22Rv1 (cell line): ENCODE data around the gene YTHDF2.

Source experiments
- H3K27ac ChIP-seq: fragments of 450-650 bp; 2 replicates; pipeline ENCODE4 v1.5.1; 2017
- ZFX ChIP-seq: fragments of 450-650 bp; IDR thresholded peaks from 2 replicates; pipeline ENCODE4 v1.6.1; 2017; ENCODE audit warnings: antibody characterized with exemption, borderline replicate concordance
- TF ChIP-seq, protein P1 (sequence below): fragments of 450-650 bp; IDR thresholded peaks from 2 replicates; pipeline ENCODE4 v1.5.1; 2017; ENCODE audit warnings: mild to moderate bottlenecking

YTHDF2 gene

GRCh38 chr1:28796352-28797211 lies 59.8 kb downstream of the YTHDF2 start:
- TF ChIP-seq, protein P1, sequence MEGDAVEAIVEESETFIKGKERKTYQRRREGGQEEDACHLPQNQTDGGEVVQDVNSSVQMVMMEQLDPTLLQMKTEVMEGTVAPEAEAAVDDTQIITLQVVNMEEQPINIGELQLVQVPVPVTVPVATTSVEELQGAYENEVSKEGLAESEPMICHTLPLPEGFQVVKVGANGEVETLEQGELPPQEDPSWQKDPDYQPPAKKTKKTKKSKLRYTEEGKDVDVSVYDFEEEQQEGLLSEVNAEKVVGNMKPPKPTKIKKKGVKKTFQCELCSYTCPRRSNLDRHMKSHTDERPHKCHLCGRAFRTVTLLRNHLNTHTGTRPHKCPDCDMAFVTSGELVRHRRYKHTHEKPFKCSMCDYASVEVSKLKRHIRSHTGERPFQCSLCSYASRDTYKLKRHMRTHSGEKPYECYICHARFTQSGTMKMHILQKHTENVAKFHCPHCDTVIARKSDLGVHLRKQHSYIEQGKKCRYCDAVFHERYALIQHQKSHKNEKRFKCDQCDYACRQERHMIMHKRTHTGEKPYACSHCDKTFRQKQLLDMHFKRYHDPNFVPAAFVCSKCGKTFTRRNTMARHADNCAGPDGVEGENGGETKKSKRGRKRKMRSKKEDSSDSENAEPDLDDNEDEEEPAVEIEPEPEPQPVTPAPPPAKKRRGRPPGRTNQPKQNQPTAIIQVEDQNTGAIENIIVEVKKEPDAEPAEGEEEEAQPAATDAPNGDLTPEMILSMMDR = no peak
- no peak for TF ChIP-seq ZFX
- no peak overlapping the region for H3K27ac ChIP-seq

GRCh38 chr1:28800324-28800723 lies 63.6 kb downstream of the YTHDF2 start:
- TF ChIP-seq, protein P1 = no peak
- no peak for TF ChIP-seq ZFX
- H3K27ac ChIP-seq = no peak overlapping the region

DNA sequence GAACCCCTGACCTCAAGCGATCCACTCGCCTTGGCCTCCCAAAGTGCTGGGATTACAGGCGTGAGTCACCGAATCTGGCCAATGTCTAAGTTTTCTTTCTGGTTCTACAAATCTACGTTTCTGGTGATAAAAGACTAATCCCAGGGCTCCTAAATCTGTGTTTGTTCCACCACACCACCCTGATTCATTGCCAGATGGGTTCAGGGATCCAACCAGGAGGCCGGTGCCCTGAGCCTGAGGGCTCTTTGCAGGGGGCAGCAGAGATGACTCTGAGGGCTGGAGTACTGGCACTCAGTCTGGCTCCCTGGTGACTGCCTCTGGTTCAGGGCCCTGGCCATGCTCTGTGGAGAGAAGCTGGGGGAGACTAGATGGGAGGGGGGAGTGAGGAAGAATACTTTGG lies 64.7 kb downstream of the YTHDF2 start:
- TF ChIP-seq, protein P1 = no peak
- TF ChIP-seq ZFX = no peak
- H3K27ac ChIP-seq = no peak overlapping the region

DNA sequence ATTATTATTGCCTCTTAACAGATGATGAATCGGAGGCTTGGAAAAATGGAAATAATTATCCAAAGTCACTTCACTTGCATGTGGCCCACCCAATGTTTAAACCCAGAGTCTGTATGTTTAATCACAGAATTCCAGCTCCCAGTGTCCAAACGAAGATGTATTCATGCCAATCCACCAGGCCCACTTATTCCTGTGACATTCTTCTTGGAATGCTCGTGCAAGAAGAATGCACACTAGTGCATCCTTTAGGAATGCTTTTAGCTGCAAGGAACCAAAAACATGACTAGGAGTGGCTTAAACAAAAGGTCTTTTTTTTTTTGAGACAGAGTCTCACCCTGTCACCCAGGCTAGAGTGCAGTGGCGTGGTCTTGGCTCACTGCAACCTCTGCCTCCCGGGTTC lies 66.3 kb downstream of the YTHDF2 start:
- no peak overlapping the region for H3K27ac ChIP-seq
- TF ChIP-seq ZFX = no peak
- TF ChIP-seq, protein P1 = no peak

DNA sequence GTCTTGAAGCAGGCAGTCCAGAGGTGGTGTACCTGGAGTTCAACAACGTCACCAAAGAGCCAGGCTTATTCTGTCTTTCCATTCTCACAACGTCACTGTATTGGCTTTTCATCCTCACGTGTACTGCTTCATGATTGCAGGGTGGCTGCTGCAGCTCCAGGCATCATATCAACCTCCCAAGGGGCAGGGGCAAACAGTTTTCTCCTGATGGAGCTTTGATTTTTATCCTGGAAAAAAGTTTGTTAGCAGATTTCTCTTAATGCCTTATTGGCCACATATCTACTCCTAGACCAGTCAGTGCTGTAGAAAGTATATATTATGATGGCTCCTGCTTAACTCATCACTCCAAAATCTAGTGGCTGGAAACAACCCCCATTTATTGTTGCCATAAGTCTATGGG lies 66.9 kb downstream of the YTHDF2 start:
- TF ChIP-seq, protein P1 = no peak
- TF ChIP-seq ZFX = no peak
- no peak overlapping the region for H3K27ac ChIP-seq

- no peak overlapping the region for H3K27ac ChIP-seq
- TF ChIP-seq, protein P1 = no peak
- no peak for TF ChIP-seq ZFX
Observed at GRCh38 chr1:28804071-28804470, 67.3 kb downstream of the YTHDF2 start.

DNA sequence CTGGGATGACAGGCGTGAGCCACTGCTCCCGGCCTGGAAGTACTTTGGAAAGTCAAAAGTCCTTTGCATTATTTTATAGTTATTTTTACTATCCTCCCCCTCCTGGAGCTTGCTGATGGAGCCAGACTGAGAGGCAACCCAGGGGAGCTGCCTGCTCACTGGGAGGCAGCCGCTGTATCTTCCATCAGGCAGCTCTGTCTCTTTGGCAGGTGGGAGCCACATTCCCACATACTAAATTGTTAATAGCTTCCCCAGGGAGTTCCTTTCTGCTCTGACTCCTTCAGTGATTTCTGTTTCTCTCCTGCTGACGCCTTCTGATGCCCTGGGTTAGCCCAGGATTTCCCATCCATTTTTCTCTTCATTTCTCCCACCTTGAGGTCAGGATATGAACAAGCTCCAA lies 70.3 kb downstream of the YTHDF2 start:
- TF ChIP-seq, protein P1 = no peak
- no peak for TF ChIP-seq ZFX
- H3K27ac ChIP-seq = no peak overlapping the region
